ENCODE measurements around the gene OAT.

The OAT gene

DNA sequence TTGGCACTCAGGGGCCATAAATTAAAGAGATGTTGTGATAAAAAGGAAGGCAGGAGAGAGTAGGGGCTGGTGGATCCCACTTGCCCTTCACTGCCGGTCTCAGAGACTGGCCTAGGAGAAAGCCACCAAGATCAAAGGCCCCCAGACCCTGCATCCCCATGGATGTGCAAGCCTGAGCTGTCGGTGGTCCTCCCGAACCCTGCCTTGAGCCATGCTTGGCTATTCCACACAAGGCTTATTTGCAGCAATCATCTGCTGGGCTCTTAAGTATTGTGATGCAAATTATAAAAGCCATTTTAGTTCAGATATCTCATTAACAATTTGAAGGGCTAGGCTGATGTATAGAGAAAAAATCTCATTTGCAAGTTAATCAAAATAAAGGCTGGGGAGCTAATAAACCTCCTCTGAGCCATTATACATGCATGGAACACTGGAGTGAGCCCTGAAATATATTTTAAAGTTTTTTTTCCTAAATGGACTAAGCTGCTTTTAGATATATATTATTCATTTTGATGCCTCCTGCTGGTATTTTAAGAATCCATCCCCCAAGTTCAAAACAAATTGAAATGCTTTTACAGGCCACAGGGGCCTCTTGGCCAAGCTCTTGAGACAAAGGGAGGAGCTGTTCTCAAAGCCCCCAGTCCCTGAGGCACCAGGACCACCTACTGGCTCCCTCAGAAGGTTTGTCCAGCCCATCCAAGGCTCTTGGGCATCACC is 28.1 kb downstream of the OAT start:
- Mint-ChIP-seq H3K27ac (no peak overlapping the region), H3K4me3 (no peak overlapping the region), H3K4me1 (no peaks in the 10 kb centered on the region), H3K9me3 (no peaks in the 10 kb centered on the region), H3K36me3 (no peaks in the 10 kb centered on the region)
- ATAC-seq (no peak), DNase-seq (ENCODE audit: low spot score in 2 of 2) (no peak)

DNA sequence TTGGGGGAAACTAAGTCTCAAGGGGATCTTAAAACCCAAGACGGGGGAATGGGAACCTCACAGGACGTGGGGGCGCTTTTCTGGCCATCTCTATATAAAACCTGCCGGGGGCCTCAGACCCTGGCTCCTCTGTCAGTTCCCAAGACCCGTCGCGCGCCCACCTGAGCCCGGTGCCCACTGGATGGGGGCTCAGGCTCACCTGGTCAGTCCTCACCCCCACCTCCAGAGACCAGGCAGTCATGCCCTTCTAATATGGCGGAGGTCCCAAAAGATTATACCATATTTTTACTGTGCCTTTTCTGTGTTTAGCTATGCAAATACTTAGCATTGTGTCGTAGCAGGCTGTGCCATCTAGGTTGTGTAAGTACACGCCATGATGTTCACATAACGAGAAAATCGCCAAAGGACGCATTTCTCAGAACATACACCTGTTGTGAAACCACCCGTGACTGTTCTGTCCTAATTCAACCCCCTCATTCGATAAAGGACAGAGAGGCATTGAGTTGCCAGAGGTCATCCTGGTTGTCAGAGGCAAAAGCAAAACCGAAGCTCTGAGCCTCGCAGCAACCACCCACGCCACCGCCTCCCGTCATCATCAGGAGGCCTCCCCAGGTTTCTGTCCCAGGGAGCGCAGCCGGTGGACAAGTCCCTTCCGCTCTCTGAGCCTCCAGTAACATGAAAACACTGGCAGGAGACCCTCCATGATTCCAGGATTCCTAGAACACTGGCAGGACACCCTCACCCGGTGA is 28.9 kb downstream of the OAT start:
- peak overlapping the region; percentile 33 for H3K4me3 Mint-ChIP-seq
- H3K36me3 Mint-ChIP-seq, result no peaks in the 10 kb centered on the region
- no peak overlapping the region for H3K27ac Mint-ChIP-seq
- DNase-seq (ENCODE audit: low spot score in 2 of 2), result no peak
- no peak for ATAC-seq
- no peaks in the 10 kb centered on the region for H3K4me1 Mint-ChIP-seq
- H3K9me3 Mint-ChIP-seq, result no peaks in the 10 kb centered on the region

DNA sequence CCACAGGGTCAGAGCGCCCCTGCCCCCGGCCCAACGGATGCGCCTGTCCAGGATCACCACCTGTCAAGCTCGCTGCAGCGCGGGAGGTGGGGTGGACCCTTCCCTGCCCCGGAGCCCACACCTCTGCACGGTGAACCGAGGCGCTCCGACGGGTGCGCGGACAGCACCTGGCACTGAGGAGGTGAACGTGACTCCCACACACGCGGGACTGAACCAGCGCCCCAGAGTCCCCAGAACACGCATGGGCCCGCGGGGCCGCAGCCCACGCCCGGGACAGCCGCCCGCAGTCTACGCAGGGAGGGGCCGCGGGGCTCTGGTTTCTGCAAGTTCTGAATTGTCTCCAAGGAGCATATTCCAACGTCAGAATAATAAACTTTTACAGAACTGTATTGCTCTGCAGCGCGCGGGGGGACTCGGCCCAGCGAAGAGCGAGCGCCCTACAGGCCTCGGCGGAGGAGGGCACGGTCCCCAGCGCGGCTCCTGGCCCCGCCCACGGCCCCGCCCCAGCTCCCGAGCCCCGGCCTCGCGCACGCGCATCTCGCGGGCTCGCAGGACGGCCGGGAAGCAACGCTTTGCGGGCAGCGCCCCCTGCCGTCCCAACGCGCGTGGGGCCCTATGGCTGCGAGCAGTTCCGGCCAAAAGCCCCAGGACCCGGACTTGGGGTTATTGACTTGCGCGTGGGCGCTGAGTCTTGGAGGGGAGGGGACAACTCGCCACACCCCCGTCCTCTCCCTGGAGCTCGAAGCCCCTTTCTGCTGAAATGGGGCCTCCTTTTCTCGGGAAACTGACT is 29.7 kb downstream of the OAT start:
- peak; percentile 96 to 99 for DNase-seq (ENCODE audit: low spot score in 2 of 2)
- Mint-ChIP-seq H3K4me3 (peak overlapping the region; percentile 33), H3K9me3 (no peaks in the 10 kb centered on the region), H3K36me3 (no peaks in the 10 kb centered on the region), H3K4me1 (no peaks in the 10 kb centered on the region), H3K27ac (no peak overlapping the region)
- ATAC-seq, result peak; percentile 93

DNA sequence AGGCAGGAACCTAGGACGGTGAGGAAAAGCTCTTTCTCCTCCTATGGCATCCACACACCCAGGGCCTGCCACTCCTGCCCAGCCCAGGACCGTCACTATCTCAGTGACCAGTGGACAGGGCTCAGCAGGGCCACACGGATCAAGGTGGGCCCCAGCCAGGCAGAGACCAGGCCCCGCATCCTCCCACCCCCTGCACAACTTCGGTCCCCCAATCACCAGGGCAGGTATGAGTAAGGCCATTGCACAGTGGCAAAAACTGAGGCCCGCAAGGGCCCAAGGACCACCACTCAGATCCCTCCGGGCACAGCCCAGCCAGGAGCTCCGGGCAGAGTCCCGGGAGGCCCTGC is 30.3 kb downstream of the OAT start:
- H3K27ac Mint-ChIP-seq, result no peak overlapping the region
- no peaks in the 10 kb centered on the region for H3K36me3 Mint-ChIP-seq
- no peaks in the 10 kb centered on the region for H3K4me1 Mint-ChIP-seq
- H3K9me3 Mint-ChIP-seq, result no peaks in the 10 kb centered on the region
- DNase-seq (ENCODE audit: low spot score in 2 of 2) (no peak), ATAC-seq (no peak)
- H3K4me3 Mint-ChIP-seq, result peak overlapping the region; percentile 33

DNA sequence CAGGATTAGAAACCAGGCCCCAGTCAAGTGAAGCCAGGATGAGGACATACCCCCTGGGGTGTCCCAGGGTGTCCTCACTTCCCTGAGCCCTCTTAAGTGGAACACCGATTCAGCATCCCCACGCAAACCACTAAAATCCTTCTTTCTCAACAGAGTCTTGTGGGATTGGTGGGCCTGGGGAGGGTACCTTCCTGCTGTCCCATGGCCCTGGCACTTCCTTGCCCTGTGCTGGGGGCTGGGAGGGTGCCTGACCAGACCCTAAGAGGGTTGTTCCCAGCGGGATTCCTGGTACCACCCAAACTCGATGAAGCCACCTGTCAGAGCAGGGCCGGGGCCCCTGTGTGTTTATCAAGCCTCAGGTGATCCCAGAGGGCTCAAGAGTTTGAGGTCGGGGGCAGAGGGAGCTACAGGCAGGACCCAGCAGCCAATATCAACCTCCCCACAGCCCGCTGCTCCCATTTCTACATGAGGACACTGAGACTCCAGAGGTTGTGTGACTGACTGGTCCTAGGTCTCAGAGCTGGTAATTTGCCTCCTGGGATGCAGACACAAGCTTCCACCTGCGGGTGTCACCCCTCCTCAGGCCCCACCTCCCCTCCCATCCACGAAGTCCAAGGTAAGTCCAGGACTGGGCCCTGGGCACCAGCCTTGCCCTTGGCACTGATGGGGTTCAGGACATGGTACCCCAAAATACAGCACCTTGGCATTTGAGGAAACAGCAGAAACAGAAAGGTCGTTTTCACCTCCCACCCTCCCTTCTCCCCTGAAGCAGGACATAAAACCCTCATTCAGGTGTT is 31.4 kb downstream of the OAT start:
- no peaks in the 10 kb centered on the region for H3K4me1 Mint-ChIP-seq
- no peak for DNase-seq (ENCODE audit: low spot score in 2 of 2)
- ATAC-seq, result no peak
- H3K27ac Mint-ChIP-seq, result no peak overlapping the region
- no peak overlapping the region for H3K4me3 Mint-ChIP-seq
- H3K9me3 Mint-ChIP-seq, result no peaks in the 10 kb centered on the region
- H3K36me3 Mint-ChIP-seq, result no peaks in the 10 kb centered on the region

DNA sequence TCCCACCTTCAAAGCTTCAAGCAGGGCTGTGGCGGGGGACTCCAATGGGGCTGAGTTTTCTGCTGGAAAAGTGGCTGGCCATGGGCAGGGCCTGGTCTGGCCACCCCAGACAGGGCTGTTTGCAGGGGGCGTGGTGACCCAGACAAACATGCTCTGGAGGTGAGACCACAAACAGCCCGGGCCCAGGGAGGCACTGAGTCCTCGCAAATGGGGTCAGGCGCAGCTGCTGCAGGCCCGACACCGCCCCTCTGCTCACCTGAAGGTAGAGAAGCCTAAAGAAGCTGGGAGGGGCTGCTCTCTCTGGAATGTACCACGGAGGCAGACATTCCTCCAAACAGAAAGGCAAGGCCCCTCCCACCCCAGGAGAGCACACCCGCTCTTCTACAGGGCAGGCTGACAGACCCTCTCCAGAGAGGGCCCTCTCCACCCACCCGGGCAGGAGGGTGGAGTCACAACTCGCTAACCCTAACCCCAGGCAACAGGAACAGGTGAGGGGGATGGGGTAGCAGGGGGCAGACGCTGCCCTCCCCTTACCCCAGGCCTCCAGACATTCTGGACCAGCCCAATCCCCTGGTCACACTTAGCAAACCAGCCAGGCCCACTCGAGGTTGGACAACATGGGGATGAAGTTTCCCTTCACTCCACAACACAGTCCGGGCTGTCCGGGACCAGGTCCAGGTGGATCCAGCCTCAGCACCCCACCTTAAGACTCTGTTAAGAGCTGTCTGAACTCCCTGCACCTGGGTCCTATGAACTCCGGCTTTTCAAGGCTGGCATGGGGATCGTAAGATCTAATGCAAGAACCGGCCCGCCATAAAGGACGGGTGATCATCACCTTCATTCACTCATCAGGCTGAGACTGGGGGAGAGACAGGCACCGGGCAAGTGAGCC is 32.3 kb downstream of the OAT start:
- no peaks in the 10 kb centered on the region for H3K9me3 Mint-ChIP-seq
- no peaks in the 10 kb centered on the region for H3K4me1 Mint-ChIP-seq
- DNase-seq (ENCODE audit: low spot score in 2 of 2) (no peak), ATAC-seq (no peak)
- H3K4me3 Mint-ChIP-seq, result no peak overlapping the region
- no peaks in the 10 kb centered on the region for H3K36me3 Mint-ChIP-seq
- no peak overlapping the region for H3K27ac Mint-ChIP-seq

DNA sequence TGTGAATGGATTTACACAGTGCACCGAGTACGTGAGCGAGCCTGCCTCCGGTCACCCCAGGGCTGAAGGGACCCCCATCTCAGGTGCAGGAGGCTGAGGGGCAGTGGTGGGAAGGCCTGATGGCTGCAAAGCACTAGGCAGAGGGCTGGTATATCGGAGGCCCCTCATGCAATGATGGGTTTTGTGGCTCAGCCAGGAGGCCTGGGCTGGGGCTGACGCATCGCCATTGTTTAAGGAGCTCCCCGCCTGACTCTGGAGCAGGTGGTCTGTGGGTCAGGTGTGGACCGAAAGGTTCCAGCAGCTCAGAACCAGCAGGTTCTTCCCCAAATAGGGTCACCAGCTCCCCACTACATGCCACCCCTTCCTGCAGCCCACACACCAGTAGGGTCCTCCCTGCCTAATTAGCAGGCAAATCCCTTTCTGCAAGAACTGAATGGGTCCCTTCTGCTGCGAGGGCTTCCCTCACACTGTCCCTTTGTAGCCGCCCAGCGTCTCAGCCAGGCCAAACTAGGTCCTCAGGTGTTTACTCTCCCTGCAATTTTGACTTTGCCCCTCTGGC is 33.0 kb downstream of the OAT start:
- no peaks in the 10 kb centered on the region for H3K4me1 Mint-ChIP-seq
- H3K27ac Mint-ChIP-seq, result no peak overlapping the region
- DNase-seq (ENCODE audit: low spot score in 2 of 2) (no peak), ATAC-seq (no peak)
- H3K9me3 Mint-ChIP-seq, result no peaks in the 10 kb centered on the region
- H3K36me3 Mint-ChIP-seq, result no peaks in the 10 kb centered on the region
- H3K4me3 Mint-ChIP-seq, result no peak overlapping the region

DNA sequence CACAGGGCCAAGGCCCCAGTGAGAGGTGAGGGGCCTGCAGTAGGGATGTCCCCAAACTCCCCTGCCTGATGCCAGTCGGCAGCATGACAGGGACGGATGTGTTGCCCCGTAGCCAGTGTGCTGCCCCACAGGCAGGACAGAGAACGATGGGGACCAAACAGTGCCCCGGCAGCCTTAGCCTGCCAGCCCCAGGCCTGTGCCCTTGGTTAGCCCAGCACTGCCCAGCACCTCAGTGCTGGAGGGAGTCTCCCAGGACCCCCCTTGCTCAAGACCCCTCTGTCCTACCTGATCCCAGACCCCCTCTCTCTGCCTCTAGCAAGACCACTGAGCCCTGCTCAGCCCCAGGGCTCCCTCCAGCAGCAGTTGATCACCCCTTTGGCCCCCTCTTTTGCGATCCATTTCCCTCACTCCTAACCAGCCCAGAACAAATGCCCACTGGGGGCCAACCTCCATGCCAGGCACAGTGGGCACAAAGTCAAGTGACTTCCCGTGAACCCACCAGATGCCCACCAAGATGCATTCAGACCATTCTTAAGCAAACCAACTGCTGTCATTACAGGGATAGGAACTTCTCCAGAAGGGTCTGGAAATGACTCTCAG is 34.0 kb downstream of the OAT start:
- Mint-ChIP-seq H3K4me1 (no peaks in the 10 kb centered on the region), H3K9me3 (no peaks in the 10 kb centered on the region), H3K4me3 (no peak overlapping the region), H3K36me3 (no peaks in the 10 kb centered on the region), H3K27ac (no peak overlapping the region)
- DNase-seq (ENCODE audit: low spot score in 2 of 2), result no peak
- no peak for ATAC-seq

DNA sequence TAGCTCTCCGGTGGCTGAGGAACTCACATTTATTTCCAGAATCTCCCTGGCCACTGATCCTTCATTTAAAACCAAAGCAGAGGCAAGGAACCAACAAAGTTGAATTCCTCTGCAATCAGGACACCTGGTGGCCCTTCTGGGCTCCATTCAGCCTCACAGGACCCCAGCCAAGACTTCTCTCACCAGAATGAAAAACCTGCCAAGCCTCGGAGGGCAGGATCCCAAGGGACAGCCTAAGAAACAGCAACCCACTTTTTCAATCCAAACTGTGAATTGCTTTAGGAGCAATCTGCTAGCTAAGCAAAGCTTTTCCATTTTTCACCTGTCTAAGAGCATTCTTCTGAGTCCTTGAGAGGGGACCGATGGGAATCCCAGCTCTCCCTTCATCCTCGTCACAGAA is 34.6 kb downstream of the OAT start:
- Mint-ChIP-seq H3K9me3 (no peaks in the 10 kb centered on the region), H3K27ac (no peak overlapping the region), H3K4me3 (no peak overlapping the region), H3K36me3 (no peaks in the 10 kb centered on the region), H3K4me1 (no peaks in the 10 kb centered on the region)
- ATAC-seq, result no peak
- no peak for DNase-seq (ENCODE audit: low spot score in 2 of 2)

DNA sequence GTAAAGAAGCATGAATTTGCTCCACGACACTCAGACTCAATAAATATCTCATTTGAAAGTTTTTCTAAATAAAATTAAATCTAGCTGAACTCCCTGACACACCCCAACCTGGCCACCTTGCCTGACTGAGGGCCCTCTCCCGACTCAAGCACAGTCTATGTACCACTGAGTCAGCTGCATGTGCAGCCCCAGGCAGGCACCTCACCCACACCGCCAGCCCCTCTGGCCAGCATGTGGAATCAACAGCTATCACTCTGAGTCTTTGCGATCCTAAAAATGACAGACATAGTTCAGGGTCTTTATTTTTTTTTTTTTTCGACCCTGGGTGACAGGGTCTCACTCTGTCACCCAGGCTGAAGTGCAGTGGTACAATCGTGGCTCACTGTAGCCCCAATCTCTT is 35.2 kb downstream of the OAT start:
- H3K9me3 Mint-ChIP-seq, result no peaks in the 10 kb centered on the region
- no peak overlapping the region for H3K27ac Mint-ChIP-seq
- H3K4me1 Mint-ChIP-seq, result no peaks in the 10 kb centered on the region
- no peak overlapping the region for H3K4me3 Mint-ChIP-seq
- DNase-seq (ENCODE audit: low spot score in 2 of 2) (no peak), ATAC-seq (no peak)
- H3K36me3 Mint-ChIP-seq, result no peaks in the 10 kb centered on the region

DNA sequence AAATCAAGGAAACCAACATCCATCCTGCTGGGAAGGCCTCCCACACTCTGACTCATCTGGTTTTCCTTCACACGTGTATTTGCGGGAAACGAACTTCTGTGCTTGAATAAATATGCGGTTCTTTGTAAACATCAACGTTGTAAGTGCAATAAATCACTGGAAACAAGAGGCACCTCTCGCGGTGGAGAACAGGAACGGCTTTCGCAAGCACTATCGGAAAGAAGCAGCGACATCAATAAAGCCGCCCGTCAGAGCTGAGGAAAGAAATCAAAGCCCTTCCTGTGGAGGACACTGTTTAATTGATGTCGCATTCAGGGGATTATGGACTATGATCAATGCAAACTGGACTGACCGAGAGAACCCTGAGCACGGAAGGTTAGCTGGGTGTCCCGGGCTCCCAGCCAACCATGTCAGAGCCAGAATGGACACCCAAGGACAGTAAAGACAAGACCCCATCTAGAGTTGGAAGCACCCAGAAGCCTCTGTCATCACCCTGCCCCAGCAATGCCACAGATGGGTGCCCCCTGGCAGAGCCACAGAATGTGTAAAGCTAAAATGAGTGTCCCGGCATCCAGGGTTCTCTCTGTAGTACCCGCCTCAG is 37.6 kb downstream of the OAT start:
- Mint-ChIP-seq H3K27ac (no peak overlapping the region), H3K9me3 (no peaks in the 10 kb centered on the region), H3K36me3 (no peaks in the 10 kb centered on the region), H3K4me3 (no peak overlapping the region), H3K4me1 (no peaks in the 10 kb centered on the region)
- ATAC-seq, result no peak
- no peak for DNase-seq (ENCODE audit: low spot score in 2 of 2)

DNA sequence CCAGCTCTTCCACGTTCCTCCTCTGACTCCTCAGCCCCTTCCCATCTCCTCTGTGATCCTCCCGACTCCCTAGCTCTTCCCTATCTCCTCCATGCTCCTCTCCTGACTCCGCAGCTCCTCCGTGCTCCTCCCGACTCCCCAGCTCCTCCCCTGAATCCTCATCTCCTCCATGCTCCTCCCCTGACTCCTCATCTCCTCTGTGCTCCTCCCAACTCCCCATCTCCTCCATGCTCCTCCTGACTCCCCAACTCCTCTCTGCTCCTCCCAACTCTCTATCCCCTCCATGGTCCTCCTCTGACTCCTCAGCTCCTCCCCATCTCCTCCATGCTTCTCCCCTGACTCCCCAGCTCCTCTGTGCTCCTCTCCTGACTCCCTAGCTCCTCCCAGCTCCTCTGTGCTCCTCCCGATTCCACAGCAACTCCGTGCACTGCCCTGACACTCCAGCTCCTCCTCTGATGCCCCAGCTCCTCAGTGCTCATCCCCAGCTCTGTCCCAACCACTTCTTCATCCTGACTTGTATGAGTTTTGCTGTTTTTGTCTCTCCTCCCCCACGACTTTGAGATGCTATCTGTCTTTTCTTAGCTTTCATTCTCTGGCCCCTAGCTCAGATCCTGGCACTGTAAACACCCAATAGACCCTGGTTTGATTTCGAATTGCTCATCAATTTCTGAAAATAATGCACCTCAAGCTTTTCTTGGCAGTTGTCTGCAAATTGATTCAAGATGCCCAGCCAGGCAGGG is 38.3 kb downstream of the OAT start:
- no peaks in the 10 kb centered on the region for H3K9me3 Mint-ChIP-seq
- H3K4me1 Mint-ChIP-seq, result no peaks in the 10 kb centered on the region
- DNase-seq (ENCODE audit: low spot score in 2 of 2), result no peak
- ATAC-seq, result no peak
- no peaks in the 10 kb centered on the region for H3K36me3 Mint-ChIP-seq
- no peak overlapping the region for H3K4me3 Mint-ChIP-seq
- H3K27ac Mint-ChIP-seq, result no peak overlapping the region

DNA sequence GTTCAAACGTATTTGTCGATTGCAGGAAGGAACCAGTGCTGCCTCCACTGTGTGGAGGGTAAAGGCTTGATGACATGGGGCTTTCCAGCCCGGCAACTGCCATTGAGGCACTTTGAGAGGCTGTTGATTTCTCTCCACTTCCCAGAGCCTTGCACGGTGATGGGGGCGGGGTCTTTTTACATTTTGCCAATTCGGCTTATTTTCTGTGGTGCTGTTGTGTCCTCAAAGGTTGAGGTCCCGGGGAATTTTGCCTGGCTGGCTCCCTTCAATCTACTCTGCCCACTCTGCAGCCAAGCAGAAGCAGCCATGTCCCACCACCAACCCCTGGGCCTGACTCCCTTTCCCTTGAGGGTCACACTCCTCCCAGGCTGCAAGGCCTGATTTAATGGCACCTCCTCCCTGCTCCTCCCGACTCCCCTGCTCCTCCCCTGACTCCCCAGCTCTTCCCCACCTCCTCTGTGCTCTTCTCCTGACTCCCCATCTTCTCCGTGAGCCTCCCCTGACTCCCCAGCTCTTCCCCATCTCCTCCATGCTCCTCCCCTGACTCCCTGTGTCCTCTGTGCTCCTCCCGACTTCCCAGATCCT is 39.0 kb downstream of the OAT start:
- ATAC-seq (no peak), DNase-seq (ENCODE audit: low spot score in 2 of 2) (no peak)
- Mint-ChIP-seq H3K9me3 (no peaks in the 10 kb centered on the region), H3K27ac (no peak overlapping the region), H3K36me3 (no peaks in the 10 kb centered on the region), H3K4me3 (no peak overlapping the region), H3K4me1 (no peaks in the 10 kb centered on the region)

Measured in stimulated activated effector memory CD8-positive, alpha-beta T cell treated with anti-CD3 and anti-CD28 coated beads, Interleukin-12 subunit alpha, Interleukin-12 subunit beta, amount 100 ng/mL, for 72 hours (primary cell).